GM13977 (cell line): ENCODE results near the gene TEX35.
"Not testable (repeated sequence)": the region's sequence is repeated elsewhere in the genome, so short reads cannot be mapped to it uniquely, and the experiment has no call there.

Source experiments
- DNase-seq: peaks from one replicate; pipeline ENCODE4 v3.0.0; 2012; ENCODE audit warnings: low spot score
- CTCF ChIP-seq: IDR thresholded peaks from 2 replicates; pipeline ENCODE4 v1.5.1; 2012; ENCODE audit warnings: mild to moderate bottlenecking, control low read depth; ENCODE audit not compliant: insufficient read depth; ENCODE audit errors: extremely low read depth, missing control alignments
- in situ Hi-C: fragments of 300-500 bp; cut with MboI; formaldehyde crosslinking; loops from one replicate; pipeline ENCODE4 v1.12.0; 2022; ENCODE audit warnings: low sequenced_read_pairs, low pct_unique_long_range_greater_than_20kb, mixed read lengths, inconsistent platforms; ENCODE audit not compliant: unreplicated experiment

Gene TEX35

DNA sequence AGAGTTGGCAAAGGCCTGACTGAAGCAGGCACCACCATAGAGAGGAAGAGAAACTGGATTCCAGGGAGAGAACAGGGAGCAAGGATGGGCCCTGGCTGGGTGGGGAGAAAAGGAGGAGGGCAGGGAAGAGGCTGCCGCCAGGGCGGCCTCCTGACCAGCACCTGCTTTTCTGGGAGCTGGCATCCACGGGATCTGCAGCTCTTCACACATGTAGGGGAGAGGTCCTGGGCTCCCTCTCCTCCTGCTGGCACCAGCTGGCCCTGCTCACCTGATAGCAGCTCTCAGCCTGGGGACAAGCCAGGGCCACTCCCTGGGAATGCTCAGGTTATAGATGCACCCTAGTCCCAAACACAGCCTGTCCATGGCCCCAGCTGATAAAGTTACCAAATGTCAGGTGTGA lies 39.9 kb downstream of the TEX35 start:
- no peak for TF ChIP-seq CTCF
- in situ Hi-C loops: no loop called here
- no peak for DNase-seq

GRCh38 chr1:178554351-178554750 lies 41.4 kb downstream of the TEX35 start:
- DNase-seq, in situ Hi-C loops: not testable (repeated sequence)

- in situ Hi-C loops: not testable (repeated sequence)
Observed at GRCh38 chr1:178555613-178556012, 42.7 kb downstream of the TEX35 start.

DNA sequence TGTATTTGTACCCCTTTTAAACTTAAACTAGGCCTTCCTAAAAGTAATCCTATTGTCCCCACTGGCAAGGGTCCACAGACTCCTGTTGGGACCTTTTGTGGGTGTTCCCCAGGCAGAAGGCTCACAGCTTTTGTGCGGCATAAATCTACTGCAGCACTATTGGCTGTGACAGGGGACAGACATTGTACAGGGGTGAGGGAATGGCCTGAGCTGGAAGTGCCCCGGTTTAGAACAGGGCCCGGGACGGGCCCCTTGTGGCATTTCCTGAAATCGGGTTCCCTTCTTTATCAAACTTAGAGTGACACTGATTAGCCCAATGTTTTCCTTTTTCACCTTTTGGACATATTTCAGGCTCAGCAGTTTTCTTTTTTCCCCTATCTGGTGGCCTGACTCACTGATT lies 45.9 kb downstream of the TEX35 start:
- DNase-seq, in situ Hi-C loops: not testable (repeated sequence)

More at GRCh38 chr1:178555613-178556012, 42.7 kb downstream of the TEX35 start:
- DNase-seq: not testable (repeated sequence)

DNA sequence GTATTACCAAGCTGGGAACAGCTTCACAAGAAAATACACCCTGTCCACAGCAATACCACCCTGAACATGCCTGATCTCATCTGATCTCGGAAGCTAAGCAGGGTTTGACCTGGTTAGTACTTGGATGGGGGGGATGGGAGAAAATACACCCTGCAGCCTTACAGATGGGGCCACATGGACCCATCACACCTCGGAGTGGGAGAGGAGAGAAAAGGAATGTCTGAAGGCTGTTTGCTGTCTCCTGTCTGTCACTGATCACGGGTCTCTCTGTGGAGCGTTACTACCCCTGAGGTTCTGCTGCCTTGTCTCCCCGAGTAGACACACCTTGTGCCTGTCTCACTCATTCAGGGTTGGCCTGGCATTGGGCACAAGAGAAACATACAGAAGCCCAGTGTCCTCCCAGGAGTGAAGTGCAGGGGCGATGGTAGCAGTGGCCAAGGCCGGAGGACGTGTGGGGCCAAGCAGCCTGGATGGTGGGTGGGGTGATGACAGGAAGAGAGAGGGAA lies 48.0 kb downstream of the TEX35 start:
- TF ChIP-seq CTCF: no peak
- in situ Hi-C loops: no loop called here

DNA sequence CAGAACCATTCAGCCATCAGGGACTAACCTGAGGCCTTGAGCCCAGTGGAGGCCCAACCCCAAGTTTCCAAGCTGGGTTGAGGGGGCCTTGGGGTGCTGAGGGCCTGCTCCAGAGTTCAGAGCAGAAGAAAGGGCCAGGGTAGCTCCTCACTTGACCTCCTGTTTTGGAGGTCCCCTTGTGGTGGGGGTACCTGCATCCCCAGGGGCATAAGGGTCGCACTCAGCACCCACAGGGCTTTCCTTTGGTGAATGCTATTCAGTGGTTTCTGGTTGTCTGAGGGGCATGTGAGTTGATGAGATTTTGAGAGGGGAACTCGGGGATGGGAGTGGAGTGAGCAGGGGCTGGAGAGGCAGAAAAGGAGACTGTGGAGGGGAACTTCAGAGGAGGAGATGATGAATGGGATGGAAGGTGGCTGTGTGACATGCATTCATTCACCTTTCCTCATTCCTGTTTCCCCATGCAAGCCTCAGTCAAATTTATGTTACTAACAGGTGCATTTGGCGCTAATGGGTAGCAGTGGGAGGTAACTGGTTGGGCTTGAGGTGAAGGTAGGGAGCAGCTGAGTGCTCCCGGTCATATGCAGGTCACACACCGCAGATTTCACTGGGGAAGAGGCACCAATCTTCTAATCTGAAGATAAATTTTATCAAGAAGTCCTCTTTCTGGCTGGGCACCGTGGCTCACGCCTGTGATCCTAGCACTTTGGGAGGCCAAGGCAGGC lies 50.4 kb downstream of the TEX35 start:
- TF ChIP-seq CTCF: no peak
- DNase-seq: no peak
- in situ Hi-C loops: no loop called here

More for the DNA sequence above, 48.0 kb downstream of the TEX35 start:
- no peak for DNase-seq

- TF ChIP-seq CTCF: no peak
- in situ Hi-C loops: no loop called here
- DNase-seq: no peak
Observed at GRCh38 chr1:178564086-178564782, 51.3 kb downstream of the TEX35 start.

GRCh38 chr1:178564783-178565180 lies 51.9 kb downstream of the TEX35 start:
- DNase-seq: no peak
- in situ Hi-C loops: no loop called here

More at GRCh38 chr1:178564783-178565180, 51.9 kb downstream of the TEX35 start:
- no peak for TF ChIP-seq CTCF
